BLaER1 (cell line): Measurements from ENCODE around the gene HOXC5.
A peak's percentile ranks its signal among the peaks of the same experiment; 100 is the strongest.

ENCODE experiments used
- H3K27ac ChIP-seq: shearing (Covaris generic); formaldehyde crosslinking; 2 replicates; pipeline ENCODE4 v1.8.1; 2022
- H3K27me3 ChIP-seq: shearing (Covaris generic); formaldehyde crosslinking; 2 replicates; pipeline ENCODE4 v1.8.1; 2022
- H3K36me3 ChIP-seq: shearing (Covaris generic); formaldehyde crosslinking; 2 replicates; pipeline ENCODE4 v1.8.1; 2022
- H3K4me1 ChIP-seq: shearing (Covaris generic); formaldehyde crosslinking; 2 replicates; pipeline ENCODE4 v1.8.1; 2022
- H3K4me2 ChIP-seq: shearing (Covaris generic); formaldehyde crosslinking; 2 replicates; pipeline ENCODE4 v1.8.1; 2022
- H3K4me3 ChIP-seq: shearing (Covaris generic); formaldehyde crosslinking; 2 replicates; pipeline ENCODE4 v1.8.1; 2022
- H3K9ac ChIP-seq: shearing (Covaris generic); formaldehyde crosslinking; 2 replicates; pipeline ENCODE4 v1.8.1; 2022
- H3K9me3 ChIP-seq: shearing (Covaris generic); formaldehyde crosslinking; 2 replicates; pipeline ENCODE4 v1.8.1; 2022
- H4K20me1 ChIP-seq: shearing (Covaris generic); formaldehyde crosslinking; 2 replicates; pipeline ENCODE4 v1.8.1; 2022
- Cebpa-rat ChIP-seq: shearing (Covaris generic); IDR thresholded peaks from 2 replicates; pipeline ENCODE4 v1.8.1; 2022

Gene HOXC5

GRCh38 chr12:54032086-54032619 is 697 bp upstream of the HOXC5 start:
- Histone ChIP-seq H3K4me1 (peaks cover 9% of the 10 kb centered on the region), H3K27me3 (peaks cover 100% of the 10 kb centered on the region)
- TF ChIP-seq Cebpa-rat = no peak

GRCh38 chr12:54033106-54033979 is 493 bp downstream of the HOXC5 start:
- TF ChIP-seq Cebpa-rat = no peak
- H3K4me3 ChIP-seq = peak overlapping the region; percentile 38; the same call in 1 of the 2 replicates
- H3K27ac ChIP-seq = no peak overlapping the region
- peaks cover 10% of the 10 kb centered on the region for H3K4me1 ChIP-seq
- no peak overlapping the region for H3K9ac ChIP-seq
- H3K4me2 ChIP-seq = no peak overlapping the region
- peaks cover 27% of the 10 kb centered on the region for H3K9me3 ChIP-seq
- H4K20me1 ChIP-seq = peaks cover 90% of the 10 kb centered on the region
- no peaks in the 10 kb centered on the region for H3K36me3 ChIP-seq
- peaks cover 100% of the 10 kb centered on the region for H3K27me3 ChIP-seq

More at GRCh38 chr12:54032086-54032619, 697 bp upstream of the HOXC5 start:
- Histone ChIP-seq H3K27ac (no peak overlapping the region), H3K9me3 (peaks cover 27% of the 10 kb centered on the region), H3K4me2 (no peak overlapping the region), H3K9ac (no peak overlapping the region), H3K4me3 (peak overlapping the region; percentile 38; the same call in 1 of the 2 replicates), H3K36me3 (no peaks in the 10 kb centered on the region), H4K20me1 (peaks cover 90% of the 10 kb centered on the region)

DNA sequence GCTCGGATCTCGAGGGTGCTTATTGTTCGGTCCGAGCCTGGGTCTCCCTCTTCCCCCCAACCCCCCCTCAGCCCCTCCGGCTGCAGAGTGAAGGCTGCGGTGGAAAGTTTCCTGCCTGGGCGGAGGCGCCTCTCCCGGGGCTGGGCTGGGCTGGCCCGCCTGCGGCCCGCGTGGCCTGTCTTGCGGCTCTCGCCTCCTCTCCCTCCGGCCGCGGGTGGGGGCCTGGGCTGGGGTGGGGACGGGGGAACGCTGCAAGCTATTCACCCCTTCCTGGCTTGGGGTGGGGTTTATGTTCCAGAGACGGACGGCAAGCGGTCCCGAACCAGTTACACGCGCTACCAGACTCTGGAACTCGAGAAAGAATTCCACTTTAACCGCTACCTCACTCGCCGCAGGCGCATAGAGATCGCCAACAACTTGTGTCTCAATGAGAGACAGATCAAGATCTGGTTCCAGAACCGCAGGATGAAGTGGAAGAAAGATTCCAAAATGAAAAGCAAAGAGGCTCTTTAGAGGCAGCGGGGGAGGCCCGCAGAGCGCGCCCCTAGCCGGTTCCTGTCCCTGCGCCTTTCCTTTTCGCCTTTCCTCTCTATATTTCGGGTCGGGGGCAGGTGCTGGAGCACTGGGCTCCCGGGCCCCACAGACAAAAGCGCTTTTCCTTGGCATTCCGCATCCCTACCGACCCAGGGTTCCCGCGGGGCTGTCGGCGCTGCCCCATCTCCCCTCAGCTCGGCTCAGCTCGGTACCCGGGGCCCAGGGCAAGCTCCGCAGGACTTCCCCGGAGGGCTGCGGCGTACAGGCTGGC is 1.3 kb downstream of the HOXC5 start:
- H3K27ac ChIP-seq = no peak overlapping the region
- H4K20me1 ChIP-seq = peaks cover 91% of the 10 kb centered on the region
- no peak overlapping the region for H3K9ac ChIP-seq
- H3K4me1 ChIP-seq = peaks cover 10% of the 10 kb centered on the region
- no peak overlapping the region for H3K4me2 ChIP-seq
- H3K9me3 ChIP-seq = peaks cover 27% of the 10 kb centered on the region
- no peak for TF ChIP-seq Cebpa-rat
- no peaks in the 10 kb centered on the region for H3K36me3 ChIP-seq
- peaks cover 100% of the 10 kb centered on the region for H3K27me3 ChIP-seq
- H3K4me3 ChIP-seq = no peak overlapping the region

- H3K27ac ChIP-seq = no peak overlapping the region
- peaks cover 92% of the 10 kb centered on the region for H4K20me1 ChIP-seq
- no peak overlapping the region for H3K4me2 ChIP-seq
- H3K4me3 ChIP-seq = no peak overlapping the region
- TF ChIP-seq Cebpa-rat = no peak
- H3K36me3 ChIP-seq = no peaks in the 10 kb centered on the region
- peaks cover 10% of the 10 kb centered on the region for H3K4me1 ChIP-seq
- H3K9ac ChIP-seq = no peak overlapping the region
- H3K27me3 ChIP-seq = peaks cover 100% of the 10 kb centered on the region
- H3K9me3 ChIP-seq = peaks cover 27% of the 10 kb centered on the region
Observed at GRCh38 chr12:54034785-54035310, 2.0 kb downstream of the HOXC5 start.

DNA sequence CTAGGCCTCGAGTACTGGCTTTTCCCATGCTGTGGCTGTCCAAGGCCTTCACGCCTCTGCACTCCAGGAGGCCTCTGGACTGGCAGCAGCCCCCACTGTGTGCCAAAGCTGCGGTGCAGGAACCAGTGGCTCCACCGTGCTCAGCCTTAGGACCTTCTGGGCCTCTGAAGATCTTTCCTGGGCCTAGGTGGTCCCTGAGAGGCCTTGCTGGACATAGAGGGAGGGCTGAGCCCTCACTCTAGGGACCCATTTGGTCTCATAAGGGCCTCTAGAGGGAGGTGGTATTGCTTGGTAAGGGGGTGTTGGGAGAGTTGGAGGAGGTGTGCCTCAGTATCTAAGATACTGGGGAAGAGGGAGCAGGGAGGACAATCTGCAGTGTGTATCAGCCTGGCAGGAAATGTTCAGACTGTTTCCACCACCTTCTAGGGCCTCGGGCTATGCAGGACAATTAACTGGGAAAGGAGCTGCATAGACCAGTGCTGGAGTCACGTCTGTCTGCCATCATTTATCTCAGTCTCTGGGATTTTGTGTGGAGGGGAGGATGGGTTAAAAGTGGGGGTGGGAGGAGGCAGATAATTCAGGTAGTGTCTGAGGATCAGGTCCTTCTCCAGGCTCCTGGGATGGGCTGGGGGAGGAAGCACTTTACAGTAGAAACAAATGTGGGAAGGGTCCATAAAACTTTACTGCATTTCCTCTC is 2.9 kb downstream of the HOXC5 start:
- peaks cover 88% of the 10 kb centered on the region for H4K20me1 ChIP-seq
- no peak overlapping the region for H3K27ac ChIP-seq
- H3K4me1 ChIP-seq = peaks cover 10% of the 10 kb centered on the region
- H3K9ac ChIP-seq = no peak overlapping the region
- peaks cover 32% of the 10 kb centered on the region for H3K9me3 ChIP-seq
- peaks cover 100% of the 10 kb centered on the region for H3K27me3 ChIP-seq
- H3K36me3 ChIP-seq = no peaks in the 10 kb centered on the region
- no peak overlapping the region for H3K4me3 ChIP-seq
- no peak for TF ChIP-seq Cebpa-rat
- H3K4me2 ChIP-seq = no peak overlapping the region

GRCh38 chr12:54036620-54037359 is 3.9 kb downstream of the HOXC5 start:
- Histone ChIP-seq H3K27ac (no peak overlapping the region), H3K27me3 (peaks cover 100% of the 10 kb centered on the region), H3K4me2 (peak overlapping the region; percentile 53), H4K20me1 (peaks cover 88% of the 10 kb centered on the region), H3K36me3 (no peaks in the 10 kb centered on the region), H3K9me3 (peaks cover 24% of the 10 kb centered on the region), H3K9ac (no peak overlapping the region), H3K4me3 (peak overlapping the region; percentile 3; the same call in 1 of the 2 replicates), H3K4me1 (peaks cover 10% of the 10 kb centered on the region)
- TF ChIP-seq Cebpa-rat = no peak

GRCh38 chr12:54037360-54038283 is 4.8 kb downstream of the HOXC5 start:
- Histone ChIP-seq H3K9me3 (peaks cover 15% of the 10 kb centered on the region), H4K20me1 (peaks cover 86% of the 10 kb centered on the region), H3K4me2 (peak overlapping the region; percentile 53), H3K4me3 (no peak overlapping the region), H3K9ac (no peak overlapping the region), H3K4me1 (peaks cover 10% of the 10 kb centered on the region), H3K27ac (no peak overlapping the region), H3K36me3 (no peaks in the 10 kb centered on the region), H3K27me3 (peaks cover 100% of the 10 kb centered on the region)
- TF ChIP-seq Cebpa-rat = no peak
